SK-N-SH (cell line): ENCODE measurements around the gene FBXL22. TPM values are rescaled to one million over a fixed set of nuclear protein-coding genes. Genes with fewer than 3 reads are reported as not detected.

Experiments used
- CTCF ChIA-PET: fragments of 300-600, 350-600 bp; formaldehyde crosslinking; extraction: SDS; loops from one replicate; lab custom pipeline; 2021; lab: Yijun Ruan, JAX
- POLR2A ChIA-PET: fragments of 350-600 bp; sonication (Branson Sonifier 250); formaldehyde crosslinking; extraction: SDS; loops from one replicate; lab custom pipeline; 2020; ENCODE audit warnings: antibody characterized with exemption, inconsistent platforms; lab: Yijun Ruan, JAX
- DNase-seq: peaks from one replicate; pipeline ENCODE4 v3.0.0; 2012
- H2AFZ ChIP-seq: fragments of 200-600 bp; sonication (generic); 2 replicates; pipeline ENCODE4 v1.8.1; 2016; ENCODE audit warnings: antibody characterized with exemption, mild to moderate bottlenecking, low read depth
- H3F3A ChIP-seq: fragments of 200-600 bp; sonication (generic); replicated peaks from 2 replicates; pipeline ENCODE3; 2016; ENCODE audit warnings: antibody characterized with exemption, mild to moderate bottlenecking; ENCODE audit not compliant: insufficient read depth
- H3K27ac ChIP-seq, 2 experiments: fragments of 200-500 bp in 1 of 2; fragments of 200-600 bp in 1 of 2; sonication (Bioruptor generic) in 1 of 2; sonication (generic), shearing (Covaris generic) in 1 of 2; 2 replicates each; pipeline versions ENCODE4 v1.5.1 to v1.6.1; 2014 to 2016; ENCODE audit warnings: low read depth in 2 of 2, inconsistent platforms in 1 of 2, low read length in 1 of 2, mild to moderate bottlenecking in 1 of 2, mixed read lengths in 1 of 2
- H3K27me3 ChIP-seq: fragments of 200-600 bp; sonication (generic), shearing (Covaris generic); 2 replicates; pipeline ENCODE4 v1.6.1; 2016; ENCODE audit warnings: mixed run types; ENCODE audit not compliant: insufficient read depth
- H3K36me3 ChIP-seq, 2 experiments: fragments of 200-500 bp in 1 of 2; fragments of 200-600 bp in 1 of 2; sonication (Bioruptor generic) in 1 of 2; sonication (generic) in 1 of 2; replicated peaks in 1 of 2; 2 replicates each; pipeline versions ENCODE3 to v1.5.1; 2014 to 2016; ENCODE audit warnings: low read length in 1 of 2, mild to moderate bottlenecking in 1 of 2; ENCODE audit not compliant: insufficient read depth in 2 of 2, control insufficient read depth in 1 of 2
- H3K4me1 ChIP-seq, 2 experiments: fragments of 200-500 bp in 1 of 2; fragments of 200-600 bp in 1 of 2; sonication (Bioruptor generic) in 1 of 2; sonication (generic), shearing (Covaris generic) in 1 of 2; 2 replicates each; pipeline versions ENCODE4 v1.5.1 to v1.6.1; 2014 to 2016; ENCODE audit warnings: low read depth in 1 of 2, low read length in 1 of 2, mixed run types in 1 of 2; ENCODE audit not compliant: insufficient read depth in 2 of 2, control insufficient read depth in 1 of 2
- H3K4me2 ChIP-seq: fragments of 200-600 bp; sonication (generic), shearing (Covaris generic); 2 replicates; pipeline ENCODE4 v1.6.1; 2017; ENCODE audit warnings: mixed run types
- H3K4me3 ChIP-seq, 2 experiments: fragments of 200-500 bp in 1 of 2; fragments of 200-600 bp in 1 of 2; sonication (Bioruptor generic) in 1 of 2; sonication (generic), shearing (Covaris generic) in 1 of 2; 2 replicates each; pipeline versions ENCODE4 v1.5.1 to v1.8.1; 2014 to 2016; ENCODE audit warnings: low read depth in 2 of 2, inconsistent platforms in 1 of 2, low read length in 1 of 2, mild to moderate bottlenecking in 1 of 2, mixed read lengths in 1 of 2, moderate library complexity in 1 of 2
- H3K79me2 ChIP-seq: fragments of 200-600 bp; sonication (generic); 2 replicates; pipeline ENCODE4 v1.8.1; 2017; ENCODE audit warnings: mild to moderate bottlenecking; ENCODE audit not compliant: insufficient read depth
- H3K9ac ChIP-seq: fragments of 200-600 bp; sonication (generic); 2 replicates; pipeline ENCODE4 v1.6.1; 2017; ENCODE audit warnings: mixed run types
- H3K9me2 ChIP-seq: fragments of 200-600 bp; sonication (generic); 2 replicates; pipeline ENCODE4 v1.6.1; 2017; ENCODE audit warnings: mixed run types
- H3K9me3 ChIP-seq: fragments of 200-600 bp; sonication (generic); 2 replicates; pipeline ENCODE4 v1.6.1; 2017; ENCODE audit warnings: mixed run types, mild to moderate bottlenecking, moderate library complexity
- H4K20me1 ChIP-seq: fragments of 200-600 bp; sonication (generic); 2 replicates; pipeline ENCODE4 v1.6.1; 2017; ENCODE audit warnings: mild to moderate bottlenecking, mixed run types; ENCODE audit not compliant: insufficient read depth
- EZH2phosphoT487 ChIP-seq: fragments of 200-600 bp; sonication (generic); IDR thresholded peaks from 2 replicates; pipeline ENCODE4 v1.6.1; 2017; ENCODE audit warnings: low read depth, mixed run types, mild to moderate bottlenecking, antibody characterized with exemption, moderate library complexity, borderline replicate concordance
- MEF2A ChIP-seq: IDR thresholded peaks from 2 replicates; pipeline ENCODE4 v1.4.0; 2012; ENCODE audit warnings: low read depth, borderline replicate concordance
- MXI1 ChIP-seq: IDR thresholded peaks from 2 replicates; pipeline ENCODE4 v1.6.1; 2012; ENCODE audit warnings: mild to moderate bottlenecking, low read depth, low read length, improper control_type of control experiment
- NRF1 ChIP-seq: IDR thresholded peaks from 2 replicates; pipeline ENCODE4 v1.6.1; 2012; ENCODE audit warnings: low read depth, mild to moderate bottlenecking, low read length
- RAD21 ChIP-seq: IDR thresholded peaks from 2 replicates; pipeline ENCODE4 v1.6.1; 2012; ENCODE audit warnings: mild to moderate bottlenecking, low read length
- RCOR1 ChIP-seq: fragments of 150-350 bp; IDR thresholded peaks from 2 replicates; pipeline ENCODE4 v1.6.1; 2017; ENCODE audit warnings: antibody characterized with exemption, low read length
- RFX5 ChIP-seq: IDR thresholded peaks from 2 replicates; pipeline ENCODE4 v1.6.1; 2012; ENCODE audit warnings: mild to moderate bottlenecking, improper control_type of control experiment, low read length
- RXRA ChIP-seq: IDR thresholded peaks from 2 replicates; pipeline ENCODE4 v1.4.0; 2012; ENCODE audit warnings: low read depth, mild to moderate bottlenecking, borderline replicate concordance
- TAF1 ChIP-seq: IDR thresholded peaks from 2 replicates; pipeline ENCODE4 v1.6.1; 2012; ENCODE audit warnings: low read depth, mild to moderate bottlenecking, low read length, moderate library complexity, borderline replicate concordance
- TEAD4 ChIP-seq: IDR thresholded peaks from 2 replicates; pipeline ENCODE4 v1.4.0; 2012; ENCODE audit warnings: mild to moderate bottlenecking, borderline replicate concordance; ENCODE audit not compliant: insufficient read depth
- YY1 ChIP-seq: IDR thresholded peaks from 2 replicates; pipeline ENCODE4 v1.4.0; 2012; ENCODE audit warnings: low read depth, mild to moderate bottlenecking
- WGBS: methylation state at CpG from one replicate; pipeline ENCODE4 v1.1.6; 2017; ENCODE audit warnings: low lambda C conversion rate; 5-methylcytosine and 5-hydroxymethylcytosine counted together
- polyA plus RNA-seq, 3 experiments: library from polyadenylated mRNA; depleted of rRNA; stranded (reverse); fragments of >200 nt; gene quantifications; 2 replicates each; pipeline ENCODE4 v1.2.3, GENCODE V29; 2012
- TF ChIP-seq, protein P1 (sequence below): IDR thresholded peaks from 2 replicates; pipeline ENCODE4; 2012

FBXL22 gene
- polyA plus RNA-seq, 1 of the 3 experiments (the other 2 are of a cell fraction), result 0.10 TPM

DNA sequence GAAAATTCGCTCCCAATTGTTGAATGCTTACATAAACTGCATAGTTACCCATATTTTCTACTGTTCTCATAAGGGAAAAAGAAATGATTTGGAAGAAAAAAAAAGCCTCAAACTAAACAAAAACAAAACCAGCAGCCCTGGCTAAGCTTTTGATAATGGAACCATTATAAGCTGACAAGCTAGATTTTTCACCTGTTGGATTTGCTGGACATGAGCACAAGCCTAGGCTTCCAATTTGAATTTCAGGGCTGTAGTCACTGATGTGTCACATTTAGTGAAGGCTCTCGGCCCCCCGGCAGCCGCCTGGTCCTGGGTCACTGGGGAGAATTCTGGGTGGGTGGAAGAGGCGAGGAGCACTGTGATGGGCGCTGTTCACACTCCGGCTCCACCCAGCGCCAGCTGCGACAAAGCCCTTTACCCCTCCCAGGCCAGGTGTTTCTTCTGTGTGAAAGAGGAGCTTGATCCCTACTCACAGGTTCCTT is 4.6 kb downstream of the FBXL22 start:
- H2AFZ ChIP-seq, result peak overlapping the region; percentile 94; the same call in 1 of the 2 replicates
- peaks cover 6 to 9% of the 10 kb centered on the region in 2 experiments; a peak in 2 of 4 replicates for H3K4me1 ChIP-seq
- H3K9me3 ChIP-seq, result no peaks in the 10 kb centered on the region
- ChIA-PET POLR2A (no interaction called here), CTCF (interaction anchor here (1.0 to 3.2 kb wide), 4 partner anchors 8 to 552 kb away, joined by 3 to 22 read pairs (median 4); no protein-coding TSS in a partner anchor)
- peak overlapping the region; percentile 72 to 77 for H3K4me3 ChIP-seq
- H3K27me3 ChIP-seq, result no peaks in the 10 kb centered on the region
- peaks cover 0 to 2% of the 10 kb centered on the region in 2 experiments for H3K36me3 ChIP-seq
- no peak overlapping the region for H3K27ac ChIP-seq
- WGBS, result 85% methylated on average over 9 of the region's 9 CpGs
- H3K9me2 ChIP-seq, result no peaks in the 10 kb centered on the region
- no peaks in the 10 kb centered on the region for H4K20me1 ChIP-seq
- peaks cover 4% of the 10 kb centered on the region for H3F3A ChIP-seq
- peak overlapping the region; percentile 100 for H3K4me2 ChIP-seq
- DNase-seq, result peak; percentile 24
- peak overlapping the region; percentile 79 for H3K9ac ChIP-seq
- TF ChIP-seq RXRA (no peak), RCOR1 (no peak), MXI1 (no peak), YY1 (no peak), EZH2phosphoT487 (no peak), MEF2A (no peak), RAD21 (no peak), TAF1 (no peak), NRF1 (no peak), TEAD4 (no peak)
- TF ChIP-seq, protein P1, sequence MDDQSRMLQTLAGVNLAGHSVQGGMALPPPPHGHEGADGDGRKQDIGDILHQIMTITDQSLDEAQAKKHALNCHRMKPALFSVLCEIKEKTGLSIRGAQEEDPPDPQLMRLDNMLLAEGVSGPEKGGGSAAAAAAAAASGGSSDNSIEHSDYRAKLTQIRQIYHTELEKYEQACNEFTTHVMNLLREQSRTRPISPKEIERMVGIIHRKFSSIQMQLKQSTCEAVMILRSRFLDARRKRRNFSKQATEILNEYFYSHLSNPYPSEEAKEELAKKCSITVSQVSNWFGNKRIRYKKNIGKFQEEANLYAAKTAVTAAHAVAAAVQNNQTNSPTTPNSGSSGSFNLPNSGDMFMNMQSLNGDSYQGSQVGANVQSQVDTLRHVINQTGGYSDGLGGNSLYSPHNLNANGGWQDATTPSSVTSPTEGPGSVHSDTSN, result no peak
- no peaks in the 10 kb centered on the region for H3K79me2 ChIP-seq

DNA sequence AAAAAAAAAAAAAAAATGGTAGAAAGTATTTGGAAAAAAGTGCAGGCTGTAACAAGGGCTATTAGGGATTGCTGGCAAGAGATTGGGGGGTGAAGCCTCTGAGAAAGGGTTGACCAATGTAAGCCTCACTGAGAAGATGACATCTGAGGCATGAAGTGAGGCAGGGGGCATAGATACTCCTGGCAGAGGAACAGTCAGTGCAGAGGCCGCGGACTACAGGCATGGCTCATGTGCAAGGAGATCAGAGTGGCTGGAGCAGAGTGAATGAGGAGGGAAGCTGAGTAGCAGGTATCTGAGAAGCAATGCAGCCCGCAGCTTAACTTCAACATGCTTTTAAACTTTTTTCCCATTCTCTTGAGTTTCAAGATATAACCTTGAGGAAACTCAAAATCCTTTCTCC is 5.4 kb downstream of the FBXL22 start:
- Histone ChIP-seq H2AFZ (no peak overlapping the region), H3K27me3 (no peaks in the 10 kb centered on the region), H3K27ac (no peak overlapping the region), H3K4me3 (no peak overlapping the region), H4K20me1 (no peaks in the 10 kb centered on the region), H3K9me2 (no peaks in the 10 kb centered on the region), H3K79me2 (no peaks in the 10 kb centered on the region), H3K4me1 (peaks cover 6 to 9% of the 10 kb centered on the region in 2 experiments; a peak in 2 of 4 replicates), H3K9me3 (no peaks in the 10 kb centered on the region), H3K36me3 (peaks cover 2 to 4% of the 10 kb centered on the region in 2 experiments), H3F3A (peaks cover 4% of the 10 kb centered on the region), H3K4me2 (no peak overlapping the region), H3K9ac (no peak overlapping the region)
- 93% methylated on average over 3 of the region's 3 CpGs for WGBS
- CTCF ChIA-PET, result interaction anchor here (1.0 to 3.2 kb wide), 3 partner anchors 8 to 551 kb away, joined by 3 to 22 read pairs (median 4); no protein-coding TSS in a partner anchor
- DNase-seq, result no peak
- POLR2A ChIA-PET, result no interaction called here
- no peak for TF ChIP-seq RFX5
